ENCODE measurements around the gene FOXA1. TPM values are rescaled to one million over a fixed set of nuclear protein-coding genes. Genes with fewer than 3 reads are reported as not detected.

The FOXA1 gene
- total RNA-seq, 1 experiment from 2014 or later, result 0.07 TPM

DNA sequence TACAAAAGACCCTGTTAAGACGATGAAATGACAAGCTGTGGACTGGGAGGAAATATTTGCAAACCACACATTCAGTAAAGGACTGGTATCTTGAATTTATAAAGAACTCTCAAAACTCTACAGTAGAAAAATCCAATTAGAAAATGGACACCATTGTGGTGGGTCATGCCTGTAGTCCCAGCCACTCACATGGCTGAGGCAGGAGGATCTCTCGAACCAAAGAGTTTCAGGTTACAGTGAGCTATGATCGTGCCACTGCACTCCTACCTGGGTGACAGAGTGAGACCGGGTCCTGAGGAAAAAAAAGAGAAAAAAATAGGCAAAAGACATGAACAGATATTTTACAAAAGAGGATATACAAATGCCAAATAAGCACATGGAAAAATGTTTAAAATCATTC lies 42.3 kb upstream of the FOXA1 start:
- no peak overlapping the region for H3K18ac ChIP-seq (ENCODE audit: insufficient read length, low read depth, low read length)
- no peak overlapping the region for H4K8ac ChIP-seq (replicated peaks; ENCODE audit: insufficient read length, low read depth, low read length)
- TF ChIP-seq, protein P1, sequence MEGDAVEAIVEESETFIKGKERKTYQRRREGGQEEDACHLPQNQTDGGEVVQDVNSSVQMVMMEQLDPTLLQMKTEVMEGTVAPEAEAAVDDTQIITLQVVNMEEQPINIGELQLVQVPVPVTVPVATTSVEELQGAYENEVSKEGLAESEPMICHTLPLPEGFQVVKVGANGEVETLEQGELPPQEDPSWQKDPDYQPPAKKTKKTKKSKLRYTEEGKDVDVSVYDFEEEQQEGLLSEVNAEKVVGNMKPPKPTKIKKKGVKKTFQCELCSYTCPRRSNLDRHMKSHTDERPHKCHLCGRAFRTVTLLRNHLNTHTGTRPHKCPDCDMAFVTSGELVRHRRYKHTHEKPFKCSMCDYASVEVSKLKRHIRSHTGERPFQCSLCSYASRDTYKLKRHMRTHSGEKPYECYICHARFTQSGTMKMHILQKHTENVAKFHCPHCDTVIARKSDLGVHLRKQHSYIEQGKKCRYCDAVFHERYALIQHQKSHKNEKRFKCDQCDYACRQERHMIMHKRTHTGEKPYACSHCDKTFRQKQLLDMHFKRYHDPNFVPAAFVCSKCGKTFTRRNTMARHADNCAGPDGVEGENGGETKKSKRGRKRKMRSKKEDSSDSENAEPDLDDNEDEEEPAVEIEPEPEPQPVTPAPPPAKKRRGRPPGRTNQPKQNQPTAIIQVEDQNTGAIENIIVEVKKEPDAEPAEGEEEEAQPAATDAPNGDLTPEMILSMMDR (conservative IDR thresholded peaks at IDR 0.05), result no peak
- Mint-ChIP-seq H3K4me1 (no peaks in the 10 kb centered on the region; a peak in 2 of 4 replicates), H3K27ac (no peak overlapping the region), H3K27me3 (ENCODE audit: low read depth) (peaks cover 18% of the 10 kb centered on the region), H3K36me3 (ENCODE audit: insufficient read depth in 1 of 3, low read depth in 3 of 3) (no peaks in the 10 kb centered on the region), H3K4me3 (no peak overlapping the region), H3K9me3 (no peaks in the 10 kb centered on the region)
- no peak overlapping the region for H2AK5ac ChIP-seq (ENCODE audit: insufficient read length, low read length)
- no peak overlapping the region for H2BK20ac ChIP-seq (ENCODE audit: low read depth, low read length, poor library complexity, severe bottlenecking)
- H3K9me3 ChIP-seq (ENCODE audit: control insufficient read depth, low read depth, low read length), result no peaks in the 10 kb centered on the region
- H2BK5ac ChIP-seq (ENCODE audit: insufficient read length, low read length), result no peak overlapping the region
- H2BK12ac ChIP-seq (ENCODE audit: insufficient read length, low read depth, low read length), result no peak overlapping the region
- no peak overlapping the region for H3K4ac ChIP-seq (ENCODE audit: low read depth, low read length)
- no peak overlapping the region for H3K4me2 ChIP-seq (ENCODE audit: insufficient read depth, insufficient read length, low read length)
- no peak overlapping the region for H4K5ac ChIP-seq (ENCODE audit: insufficient read length, low read depth, low read length)
- H3K79me1 ChIP-seq (ENCODE audit: insufficient read depth, low read depth, low read length, poor library complexity, severe bottlenecking), result no peaks in the 10 kb centered on the region
- no peak for DNase-seq
- no peak overlapping the region for H2BK120ac ChIP-seq (ENCODE audit: low read depth, low read length, poor library complexity, severe bottlenecking)
- no peak overlapping the region for H2BK15ac ChIP-seq (ENCODE audit: low read depth, low read length)
- no peak overlapping the region for H2AFZ ChIP-seq (ENCODE audit: low read length)
- no peak overlapping the region for H3K9ac ChIP-seq (ENCODE audit: extremely low read depth, insufficient read length, low read length)
- no CpG with 5 or more reads among the region's 4 CpGs for WGBS (ENCODE audit: extremely low coverage, insufficient read length, low lambda C conversion rate)
- H3K79me2 ChIP-seq (ENCODE audit: insufficient read depth, low read length), result no peaks in the 10 kb centered on the region
- no peak overlapping the region for H3K56ac ChIP-seq (ENCODE audit: insufficient read length, low read depth, low read length)
- H4K20me1 ChIP-seq (ENCODE audit: control insufficient read depth, insufficient read depth, insufficient read length), result no peaks in the 10 kb centered on the region
- H3K27ac ChIP-seq (ENCODE audit: insufficient read length, low read depth, low read length), result no peak overlapping the region
- H3T11ph ChIP-seq (ENCODE audit: low read length), result no peak overlapping the region
- H3K14ac ChIP-seq (ENCODE audit: insufficient read depth, low read length), result no peak overlapping the region
- no peaks in the 10 kb centered on the region for H3K4me1 ChIP-seq (ENCODE audit: insufficient read depth, low read length)
- H3K23ac ChIP-seq (ENCODE audit: insufficient read length, low read depth, low read length), result no peak overlapping the region
- H4K91ac ChIP-seq (ENCODE audit: insufficient read length, low read depth, low read length), result no peak overlapping the region
- no peaks in the 10 kb centered on the region for H3K23me2 ChIP-seq (ENCODE audit: insufficient read length, low read depth, low read length, poor library complexity, severe bottlenecking)
- H3K27me3 ChIP-seq (ENCODE audit: insufficient read depth, low read length), result no peaks in the 10 kb centered on the region
